Ishikawa (cell line): ENCODE measurements around the gene ZSWIM3.

Source experiments
- CEBPB ChIP-seq: IDR thresholded peaks from 2 replicates; pipeline ENCODE4 v1.6.1; 2012
- CREB1 ChIP-seq: IDR thresholded peaks from 2 replicates; pipeline ENCODE4 v1.6.1; 2012; ENCODE audit warnings: low read depth
- EGR1 ChIP-seq: IDR thresholded peaks from 2 replicates; pipeline ENCODE4 v1.6.1; 2012
- EP300 ChIP-seq: IDR thresholded peaks from 2 replicates; pipeline ENCODE4 v1.6.1; 2012; ENCODE audit warnings: borderline replicate concordance
- FOXM1 ChIP-seq: IDR thresholded peaks from 2 replicates; pipeline ENCODE4 v1.6.1; 2012; ENCODE audit warnings: low read depth, borderline replicate concordance
- MAX ChIP-seq: IDR thresholded peaks from 2 replicates; pipeline ENCODE4 v1.6.1; 2012
- NFIC ChIP-seq: IDR thresholded peaks from 2 replicates; pipeline ENCODE4 v1.6.1; 2012
- RAD21 ChIP-seq: IDR thresholded peaks from 2 replicates; pipeline ENCODE4 v1.6.1; 2012; ENCODE audit warnings: low read depth
- REST ChIP-seq: IDR thresholded peaks from 2 replicates; pipeline ENCODE4 v1.6.1; 2012; ENCODE audit warnings: low read depth, mild to moderate bottlenecking
- TAF1 ChIP-seq: IDR thresholded peaks from 2 replicates; pipeline ENCODE4 v1.6.1; 2012; ENCODE audit warnings: low read depth, mild to moderate bottlenecking
- TCF12 ChIP-seq: IDR thresholded peaks from 2 replicates; pipeline ENCODE4 v1.6.1; 2012; ENCODE audit warnings: low read depth
- TEAD4 ChIP-seq: IDR thresholded peaks from 2 replicates; pipeline ENCODE4 v1.6.1; 2012
- USF1 ChIP-seq: IDR thresholded peaks from 2 replicates; pipeline ENCODE4 v1.6.1; 2012
- YY1 ChIP-seq: IDR thresholded peaks from 2 replicates; pipeline ENCODE4 v1.6.1; 2012; ENCODE audit warnings: low read depth
- ZBTB7A ChIP-seq: IDR thresholded peaks from 2 replicates; pipeline ENCODE4 v1.6.1; 2012; ENCODE audit warnings: low read depth

Gene ZSWIM3

GRCh38 chr20:45874576-45874975 is 17.2 kb downstream of the ZSWIM3 start:
- TF ChIP-seq CREB1, result no peak
- no peak for TF ChIP-seq NFIC
- no peak for TF ChIP-seq REST
- no peak for TF ChIP-seq EP300
- no peak for TF ChIP-seq YY1
- TF ChIP-seq ZBTB7A, result no peak
- no peak for TF ChIP-seq TAF1
- TF ChIP-seq TEAD4, result no peak
- no peak for TF ChIP-seq CEBPB
- TF ChIP-seq EGR1, result no peak
- no peak for TF ChIP-seq MAX
- no peak for TF ChIP-seq RAD21
- TF ChIP-seq USF1, result no peak
- no peak for TF ChIP-seq TCF12
- TF ChIP-seq FOXM1, result no peak

GRCh38 chr20:45878076-45878761 is 20.8 kb downstream of the ZSWIM3 start:
- TF ChIP-seq CREB1, result no peak
- TF ChIP-seq REST, result no peak
- TF ChIP-seq TEAD4, result no peak
- TF ChIP-seq TAF1, result no peak
- TF ChIP-seq CEBPB, result no peak
- TF ChIP-seq RAD21, result no peak
- no peak for TF ChIP-seq NFIC

- no peak for TF ChIP-seq TEAD4
- no peak for TF ChIP-seq RAD21
- TF ChIP-seq NFIC, result no peak
- no peak for TF ChIP-seq EP300
- TF ChIP-seq TCF12, result no peak
- no peak for TF ChIP-seq USF1
- TF ChIP-seq REST, result 0 out of 2 replicates have a peak, but pooled peaks have one; percentile 34
- TF ChIP-seq EGR1, result peak; percentile 11; the same call in 1 of the 2 replicates
- peak; percentile 16; the same call in 1 of the 2 replicates for TF ChIP-seq CREB1
- no peak for TF ChIP-seq FOXM1
- TF ChIP-seq MAX, result no peak
- TF ChIP-seq ZBTB7A, result no peak
- TF ChIP-seq YY1, result peak; percentile 93
- no peak for TF ChIP-seq CEBPB
- peak; percentile 94 for TF ChIP-seq TAF1
These were observed 23.8 kb downstream of the ZSWIM3 start, which contains the start of gene ZSWIM1 for GRCh38 chr20:45880988-45881788. ZSWIM1 (plus strand) TSS chr20:45881227; CDS start chr20:45882593, 1,366 bp downstream.
